GM12892 (cell line): ENCODE measurements around the gene CDKN1B.

ENCODE experiments used
- POLR2A ChIP-seq: IDR thresholded peaks from 2 replicates; pipeline ENCODE4 v1.6.1; 2011; ENCODE audit warnings: low read depth, low read length, control low read depth
- POLR2AphosphoS5 ChIP-seq: IDR thresholded peaks from 2 replicates; pipeline ENCODE4 v1.6.1; 2011; ENCODE audit warnings: low read depth, low read length, control low read depth
- TAF1 ChIP-seq: IDR thresholded peaks from 2 replicates; pipeline ENCODE4 v1.6.1; 2011; ENCODE audit warnings: low read depth, mild to moderate bottlenecking, control low read depth, low read length, borderline replicate concordance

DNA sequence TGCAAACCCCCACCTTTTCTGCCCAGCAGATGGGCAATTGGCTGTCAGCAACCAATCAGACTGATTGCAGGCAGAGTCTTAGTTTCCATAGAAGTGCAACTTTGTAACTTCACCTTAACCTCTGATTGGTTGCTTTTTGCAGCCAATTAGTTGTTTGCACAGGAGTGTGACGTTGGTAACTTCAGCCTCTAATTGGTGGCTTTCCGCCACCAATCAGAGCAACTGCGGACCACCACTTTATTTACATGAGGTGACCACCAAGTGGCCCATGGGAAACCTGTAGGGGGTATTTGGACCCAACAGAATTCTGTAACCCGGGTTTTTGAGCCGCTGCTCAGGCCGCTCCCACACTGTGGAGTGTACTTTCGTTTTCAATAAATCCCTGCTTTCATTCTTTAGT is 32.3 kb downstream of the CDKN1B start:
- no peak for TF ChIP-seq POLR2A
- TF ChIP-seq POLR2AphosphoS5, result no peak
- TF ChIP-seq TAF1, result no peak
